Right cardiac atrium (tissue), 5 donors: Measurements from ENCODE around the gene PXDN. TPM values are rescaled to one million over a fixed set of nuclear protein-coding genes. Genes with fewer than 3 reads are reported as not detected.
A peak's percentile ranks its signal among the peaks of the same experiment; 100 is the strongest.

ENCODE experiments used
- ATAC-seq, 2 donors: fragments of 200-7000 bp; cut with Tn5 transposase; one replicate each; pipeline versions ENCODE4 v1.8.0 to v1.9.1; 2020; ENCODE audit warnings: moderate library complexity in 2 of 2, mild to moderate bottlenecking in 1 of 2
- DNase-seq, 3 donors: peaks; one replicate each; pipeline ENCODE4 v3.0.0-alpha.2; 2020
- H3K27ac ChIP-seq: one replicate; pipeline ENCODE4 v1.5.1; 2013; ENCODE audit warnings: mild to moderate bottlenecking, low read length, control low read depth, moderate library complexity
- H3K27me3 ChIP-seq: one replicate; pipeline ENCODE4 v1.6.1; 2013; ENCODE audit not compliant: control insufficient read depth, insufficient read depth
- H3K4me1 ChIP-seq: one replicate; pipeline ENCODE4 v1.6.1; 2013; ENCODE audit warnings: low read length; ENCODE audit not compliant: control insufficient read depth, insufficient read depth
- H3K4me3 ChIP-seq: one replicate; pipeline ENCODE4 v1.5.1; 2013; ENCODE audit warnings: low read length, control low read depth
- H3K9me3 ChIP-seq: one replicate; pipeline ENCODE4 v1.6.1; 2013; ENCODE audit warnings: low read length; ENCODE audit not compliant: control insufficient read depth
- WGBS: extraction: QIAGEN DNeasy Blood & Tissue Kit; methylation state at CpG from one replicate; pipeline ENCODE4 v1.1.7; 2013; 5-methylcytosine and 5-hydroxymethylcytosine counted together
- intact Hi-C, 4 donors: fragments of 100-400 bp; cut with DNase I; formaldehyde crosslinking; loops; one replicate each; pipeline versions ENCODE4 v1.11.0 to v1.14.0; 2022 to 2023
- polyA plus RNA-seq: library from polyadenylated mRNA; stranded (reverse); fragments of 200-250 nt; gene quantifications from one replicate; pipeline ENCODE4 v1.2.3, GENCODE V29; 2013
- total RNA-seq, 4 donors: library from RNA; stranded (reverse); fragmentation: NEBNext Ultra II Directional; extraction: Animal tissue kit (Norgen Biotek cat#: 25700); gene quantifications; one replicate each; pipeline ENCODE4 v1.2.1, GENCODE V29; 2021
- donor health status: healthy with polysubstance abuse.
- donor health status: DM: no; HTN: yes; CAD: no.
- donor health status: DM: no; HTN: no; CAD: no.
- donor health status: DM: no; HTN: yes; CAD: no; lungs with severe emphysema.
- donor health status: DM: yes; HTN: yes; CAD: no.

PXDN gene
- total and polyA plus RNA-seq, 5 donors, result 7.6 to 40.7 (median 18.7) TPM

DNA sequence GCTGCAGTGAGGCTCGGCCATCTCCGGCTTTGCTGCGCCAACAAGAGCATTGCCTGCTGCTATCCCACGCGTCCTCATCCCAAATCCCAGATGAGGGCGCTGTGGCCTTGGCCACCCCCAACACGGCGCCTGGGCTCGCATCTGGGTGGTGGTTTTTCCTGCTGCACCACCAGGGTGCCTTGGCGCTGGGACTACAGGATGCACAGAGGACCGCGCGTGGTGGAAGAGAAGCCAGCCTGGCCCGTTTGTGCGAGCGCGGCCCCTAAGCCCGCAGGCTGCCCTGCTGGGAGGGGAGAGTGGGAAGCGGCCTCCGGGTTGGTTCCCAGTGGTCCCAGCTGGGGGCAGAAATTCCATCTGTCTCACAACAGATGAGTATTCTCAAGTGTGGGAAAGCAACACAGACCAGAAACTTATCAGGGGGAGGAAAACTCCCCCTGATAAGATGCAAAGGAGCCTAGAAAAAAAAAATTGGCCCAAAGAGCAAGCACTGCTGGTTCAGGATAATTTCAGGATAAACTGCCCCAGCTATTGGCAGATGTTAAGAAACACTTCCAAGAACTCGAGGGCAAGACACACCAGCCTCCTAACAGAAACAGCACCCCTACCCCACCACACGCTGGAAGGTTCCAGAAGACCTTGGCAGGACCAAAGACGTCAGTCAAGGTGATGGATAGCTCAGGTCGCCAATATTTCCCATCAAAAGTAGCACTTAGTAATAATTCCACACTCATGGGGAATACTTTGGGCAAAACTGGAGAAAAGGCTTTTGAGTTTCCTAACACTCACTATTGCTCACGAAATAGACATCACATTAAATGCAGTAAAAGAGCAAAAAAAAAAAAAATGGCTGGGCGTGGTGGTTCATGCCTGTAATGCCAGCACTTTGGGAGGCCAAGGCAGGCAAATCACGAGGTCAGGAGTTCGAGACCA, 152.1 kb downstream of the PXDN start:
- Histone ChIP-seq H3K27ac (peak overlapping the region; percentile 6), H3K4me3 (no peak overlapping the region), H3K27me3 (no peaks in the 10 kb centered on the region), H3K9me3 (no peaks in the 10 kb centered on the region), H3K4me1 (peaks cover 4% of the 10 kb centered on the region)
- peak; percentile 88 to 89 for ATAC-seq
- intact Hi-C loops, result loop anchor here in 3 of 4 donors (5.0 kb wide), 2 partner anchors 150 to 160 kb away; partner anchors contain the start of gene PXDN (in 1 of the 3)
- 23% methylated on average over 28 of the region's 28 CpGs for WGBS
- DNase-seq, result peak; percentile 86 to 94 (median 93)

DNA sequence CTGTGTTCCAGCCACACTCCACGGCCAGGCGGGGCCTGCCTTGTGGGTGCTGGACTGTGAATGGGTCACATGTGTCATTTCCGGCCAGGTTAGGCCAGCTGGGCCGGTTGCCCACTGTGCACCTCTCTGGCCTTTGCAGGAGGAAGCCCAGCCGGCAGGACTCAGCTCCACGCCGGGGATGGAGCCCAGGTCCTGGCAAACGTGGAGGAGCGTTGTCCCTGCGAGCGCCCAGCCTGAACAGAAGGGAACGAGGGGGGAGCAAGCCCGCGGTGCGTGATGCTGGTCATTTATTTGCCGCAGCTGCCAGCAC, 152.9 kb downstream of the PXDN start:
- DNase-seq (peak in 2 of 3 donors; percentile 77 to 79), ATAC-seq (peak; percentile 2 to 39)
- intact Hi-C loops, result loop anchor here in 3 of 4 donors (5.0 kb wide), 2 partner anchors 151 to 161 kb away; partner anchors contain the start of gene PXDN (in 1 of the 3)
- 38% methylated on average over 16 of the region's 16 CpGs for WGBS
- Histone ChIP-seq H3K27me3 (no peaks in the 10 kb centered on the region), H3K4me1 (peaks cover 4% of the 10 kb centered on the region), H3K4me3 (no peak overlapping the region), H3K27ac (peak overlapping the region; percentile 6), H3K9me3 (no peaks in the 10 kb centered on the region)

DNA sequence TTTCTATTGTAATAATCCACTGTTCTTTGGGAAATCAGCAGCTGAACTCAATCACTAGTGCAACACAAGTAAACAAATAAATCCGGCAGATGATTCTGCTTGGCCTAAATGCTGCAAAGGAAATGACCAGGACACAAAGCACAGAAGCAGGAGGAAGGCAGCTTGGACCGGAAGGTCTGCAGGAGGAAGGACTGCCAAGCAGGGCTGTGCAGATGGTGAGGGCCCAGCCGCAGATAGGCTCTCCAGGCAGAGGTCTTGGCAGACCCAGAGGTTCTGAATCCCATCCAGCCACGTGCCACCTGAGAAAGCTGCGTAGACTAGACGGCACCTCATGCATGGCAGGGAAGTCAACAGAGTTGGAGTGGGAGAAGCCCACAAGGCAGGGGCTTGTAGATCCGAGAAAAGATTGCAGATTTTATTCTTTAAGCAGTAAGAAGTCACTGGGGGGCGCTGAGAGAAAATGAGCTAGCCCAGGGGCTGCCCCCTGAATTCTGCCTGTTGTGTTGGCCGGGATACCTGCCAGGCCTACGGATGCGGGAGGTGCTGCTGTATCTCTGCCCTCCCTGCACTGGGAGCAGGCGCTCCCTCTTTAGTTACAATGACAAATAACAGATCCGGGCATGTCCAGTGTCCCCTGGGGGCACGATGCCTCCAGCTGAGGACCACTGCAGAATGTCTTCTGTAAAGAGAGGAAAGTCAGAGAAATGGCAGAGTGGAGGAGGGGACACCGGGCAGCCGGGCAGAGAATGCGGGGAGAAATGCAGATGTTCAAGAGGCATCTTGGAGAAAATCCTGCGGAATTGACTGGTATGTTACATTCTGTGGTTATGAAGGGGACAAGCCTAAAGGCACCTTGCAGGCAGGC, 153.5 kb downstream of the PXDN start:
- no peaks in the 10 kb centered on the region for H3K9me3 ChIP-seq
- DNase-seq, result peak in 1 of 3 donors; percentile 70
- H3K27me3 ChIP-seq, result no peaks in the 10 kb centered on the region
- H3K4me3 ChIP-seq, result no peak overlapping the region
- H3K27ac ChIP-seq, result no peak overlapping the region
- ATAC-seq, result no peak
- 56% methylated on average over 18 of the region's 18 CpGs for WGBS
- intact Hi-C loops, result loop anchor here in 3 of 4 donors (5.0 kb wide), 2 partner anchors 151 to 161 kb away; partner anchors contain the start of gene PXDN (in 1 of the 3)
- peaks cover 4% of the 10 kb centered on the region for H3K4me1 ChIP-seq

DNA sequence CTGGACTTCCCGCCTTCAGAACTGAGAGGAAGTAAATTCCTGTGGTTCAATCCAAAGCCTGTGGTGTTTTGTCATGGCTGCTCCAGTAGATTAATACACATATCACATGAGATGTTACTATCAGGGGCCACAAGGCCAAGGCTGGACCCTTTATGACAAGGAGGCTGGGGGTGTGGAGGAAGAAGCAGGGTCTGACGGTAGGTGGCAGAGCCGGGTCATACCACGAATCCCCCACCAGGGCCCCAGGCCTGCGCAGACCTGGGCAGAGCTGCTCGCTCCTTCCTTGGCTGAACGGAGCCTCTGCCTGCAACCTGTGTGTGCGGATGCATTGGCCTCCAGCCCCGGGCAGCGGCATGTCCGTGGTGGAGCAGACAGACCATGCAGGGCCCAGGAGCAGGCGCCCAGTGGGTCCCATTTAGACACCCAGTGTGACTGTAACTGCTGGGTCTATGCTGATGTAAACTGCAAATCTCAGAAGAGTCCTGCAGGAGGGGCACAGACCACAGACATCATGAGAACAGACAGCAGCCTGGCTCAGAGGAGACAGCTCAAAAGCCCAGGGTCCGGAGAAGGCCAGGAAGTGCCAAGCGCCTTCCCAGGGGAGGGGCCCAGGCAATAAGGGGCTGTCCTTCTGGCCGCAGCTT, 155.2 kb downstream of the PXDN start:
- ATAC-seq (no peak), DNase-seq (no peak)
- WGBS, result 84% methylated on average over 15 of the region's 15 CpGs
- Histone ChIP-seq H3K27me3 (no peaks in the 10 kb centered on the region), H3K9me3 (no peaks in the 10 kb centered on the region), H3K4me1 (peaks cover 4% of the 10 kb centered on the region), H3K4me3 (no peak overlapping the region), H3K27ac (no peak overlapping the region)
- intact Hi-C loops, result no loop called here

DNA sequence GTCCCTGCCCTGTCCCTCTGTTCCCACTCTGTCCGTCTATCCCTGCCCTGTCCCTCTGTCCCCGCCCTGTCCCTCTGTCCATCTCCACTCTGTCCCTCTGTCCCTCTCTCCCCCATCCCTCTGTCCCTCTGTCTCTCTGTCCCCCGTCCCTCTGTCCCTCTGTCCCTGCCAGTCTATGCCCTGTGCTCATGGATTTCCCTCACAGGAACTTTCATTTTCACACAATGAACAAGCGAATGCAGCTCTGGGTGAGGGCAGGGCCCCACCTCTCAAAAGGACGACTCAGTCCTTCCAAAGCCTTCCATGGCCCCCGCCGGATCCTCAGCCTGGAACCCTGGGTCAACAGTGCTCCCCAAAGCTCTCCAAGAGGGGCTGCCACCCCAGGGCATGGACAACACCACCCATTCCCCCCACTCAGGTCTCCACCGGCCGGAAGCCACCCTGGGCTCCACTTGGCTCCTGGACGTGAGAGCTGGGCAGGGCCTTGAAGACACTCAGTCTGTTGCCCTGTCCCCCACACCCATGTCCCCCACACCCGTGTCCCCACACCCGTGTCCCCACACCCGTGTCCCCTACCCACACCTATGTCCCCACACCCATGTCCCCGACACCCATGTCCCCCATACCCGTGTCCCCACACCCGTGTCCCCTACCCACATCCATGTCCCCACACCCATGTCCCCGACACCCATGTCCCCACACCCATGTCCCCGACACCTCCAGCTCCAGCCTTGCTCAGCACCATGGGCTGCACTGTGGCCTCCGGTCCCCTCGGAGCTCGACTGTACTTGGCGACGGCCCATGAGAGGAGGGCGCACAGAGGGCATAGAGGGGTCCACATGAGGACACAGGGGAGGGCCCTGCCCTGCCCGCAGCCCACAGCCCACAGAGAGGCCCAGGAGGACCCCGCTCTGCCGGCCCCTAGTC, 156.0 kb downstream of the PXDN start:
- no peak for DNase-seq
- intact Hi-C loops, result no loop called here

DNA sequence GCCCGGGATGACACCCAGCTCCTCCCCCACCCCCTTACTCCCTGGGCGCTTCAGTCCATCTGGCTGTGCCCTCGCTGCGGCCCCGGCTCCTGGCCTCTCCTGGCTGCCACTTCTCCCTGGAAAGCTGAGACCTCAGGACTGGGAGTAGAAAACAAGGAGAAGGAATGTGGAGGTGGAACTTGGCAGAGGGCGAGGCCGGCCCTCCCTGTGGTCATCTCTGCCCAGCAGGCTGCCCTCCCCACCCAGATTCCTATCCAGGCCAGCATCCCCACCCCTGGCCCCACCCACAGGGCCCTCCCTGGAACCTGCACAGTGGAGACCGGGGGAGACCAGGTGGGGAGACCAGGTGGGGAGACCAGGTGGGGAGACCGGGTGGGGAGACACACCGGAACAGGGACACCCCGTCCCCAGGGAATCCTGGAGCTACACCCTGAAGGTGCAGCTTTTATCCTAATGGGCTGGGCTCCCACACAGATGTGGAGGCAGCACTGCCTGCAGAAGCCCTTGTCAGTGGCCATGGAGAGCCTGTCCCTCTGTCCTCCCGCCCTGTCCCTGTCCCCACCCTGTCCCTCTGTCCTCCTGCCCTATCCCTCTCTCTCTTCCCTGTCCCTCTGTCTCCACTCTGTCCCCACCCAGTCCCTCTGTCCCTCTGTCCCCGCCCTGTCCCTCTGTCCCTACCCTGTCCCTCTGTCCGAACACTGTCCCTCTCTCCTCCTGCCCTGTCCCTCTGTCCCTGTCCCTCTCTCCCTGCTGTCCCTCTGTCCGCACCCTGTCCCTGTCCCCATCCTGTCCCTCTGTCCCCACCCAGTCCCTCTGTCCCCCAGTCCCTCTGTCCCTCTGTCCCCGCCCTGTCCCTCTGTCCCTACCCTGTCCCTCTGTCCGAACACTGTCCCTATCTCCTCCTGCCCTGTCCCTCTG, 157.1 kb downstream of the PXDN start:
- H3K4me3 ChIP-seq, result no peak overlapping the region
- WGBS, result 82% methylated on average over 17 of the region's 17 CpGs
- H3K27me3 ChIP-seq, result no peaks in the 10 kb centered on the region
- H3K27ac ChIP-seq, result no peak overlapping the region
- H3K9me3 ChIP-seq, result no peaks in the 10 kb centered on the region
- ATAC-seq (no peak), DNase-seq (no peak)
- no peaks in the 10 kb centered on the region for H3K4me1 ChIP-seq
- intact Hi-C loops, result no loop called here

More for the DNA sequence above, 156.0 kb downstream of the PXDN start:
- no peaks in the 10 kb centered on the region for H3K9me3 ChIP-seq
- H3K4me3 ChIP-seq, result no peak overlapping the region
- ATAC-seq, result no peak
- no peaks in the 10 kb centered on the region for H3K4me1 ChIP-seq
- WGBS, result 86% methylated on average over 27 of the region's 27 CpGs
- H3K27ac ChIP-seq, result no peak overlapping the region
- H3K27me3 ChIP-seq, result no peaks in the 10 kb centered on the region

DNA sequence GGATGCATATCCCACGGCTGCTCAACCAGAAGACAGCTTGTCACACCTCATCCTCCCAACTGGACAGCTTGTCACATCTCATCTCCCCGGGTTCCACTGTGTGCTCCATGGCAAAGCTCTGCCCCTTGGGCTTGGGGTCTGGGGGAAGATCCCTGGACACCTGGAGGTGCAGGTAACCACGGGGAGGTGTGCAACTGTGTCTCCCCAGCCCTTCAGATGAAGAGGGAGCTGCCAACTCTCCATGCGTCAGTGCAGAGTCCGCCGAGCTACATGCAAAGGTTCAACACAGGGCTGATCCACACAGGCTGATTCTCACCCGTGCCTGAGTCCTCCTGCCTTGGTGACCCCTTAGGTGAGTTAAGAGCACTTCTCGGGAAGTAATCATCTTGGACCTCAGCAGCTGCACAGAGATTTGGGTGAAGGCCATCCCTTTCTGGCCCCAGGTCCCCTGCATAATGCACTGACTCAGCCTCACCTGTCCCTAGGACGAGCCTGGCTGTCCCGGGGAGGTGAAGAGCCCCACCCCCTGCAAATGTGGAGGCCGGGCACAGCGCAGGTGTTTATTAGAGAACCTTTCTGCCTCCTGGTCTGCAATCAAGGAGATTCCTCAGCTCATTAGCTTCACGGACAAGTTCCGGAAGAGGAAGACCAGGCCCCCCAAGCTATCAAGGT, 157.9 kb downstream of the PXDN start:
- intact Hi-C loops, result no loop called here
- H3K27ac ChIP-seq, result no peak overlapping the region
- WGBS, result 90% methylated on average over 14 of the region's 14 CpGs
- H3K9me3 ChIP-seq, result no peaks in the 10 kb centered on the region
- no peak overlapping the region for H3K4me3 ChIP-seq
- no peaks in the 10 kb centered on the region for H3K4me1 ChIP-seq
- no peaks in the 10 kb centered on the region for H3K27me3 ChIP-seq
- ATAC-seq (no peak), DNase-seq (no peak)

DNA sequence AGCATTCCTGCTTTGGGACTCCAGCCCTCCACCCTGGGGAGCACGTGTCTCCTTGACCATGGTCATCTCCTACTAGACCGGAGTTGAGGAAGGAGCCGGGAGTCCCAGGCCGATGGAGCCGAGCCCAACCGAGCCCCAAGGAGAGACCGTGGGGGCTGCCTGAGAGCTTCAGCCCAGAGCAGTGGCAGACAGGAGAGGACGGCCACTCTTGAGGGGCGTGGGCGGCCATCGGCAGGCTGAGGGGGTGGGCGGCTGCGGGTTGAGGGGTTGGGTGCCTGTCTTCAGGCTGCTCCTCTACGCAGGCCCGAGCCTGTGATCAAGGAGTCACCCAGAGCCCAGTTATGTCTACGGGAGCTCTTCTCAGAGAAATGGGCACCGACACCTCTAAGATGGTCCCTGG, 158.7 kb downstream of the PXDN start:
- ATAC-seq, result no peak
- H3K4me3 ChIP-seq, result no peak overlapping the region
- no peak overlapping the region for H3K27ac ChIP-seq
- no peaks in the 10 kb centered on the region for H3K4me1 ChIP-seq
- no peaks in the 10 kb centered on the region for H3K9me3 ChIP-seq
- WGBS, result 90% methylated on average over 17 of the region's 17 CpGs
- no peaks in the 10 kb centered on the region for H3K27me3 ChIP-seq
- DNase-seq, result no peak
- intact Hi-C loops, result no loop called here
